ENCODE measurements around the gene IRS2.

- TF ChIP-seq POLR2AphosphoS5 (IDR thresholded peaks at IDR 0.05; ENCODE audit: low read depth, low read length) (no peak), REST (IDR thresholded peaks at IDR 0.05; ENCODE audit: insufficient read depth in 1 of 2, low read depth in 2 of 2, low read length in 2 of 2) (no peak)
Observed at GRCh38 chr13:109749365-109749764, 37.0 kb downstream of the IRS2 start.
